GM18507 (cell line): ENCODE measurements around the gene RNF157.
"Not testable (repeated sequence)": the region's sequence is repeated elsewhere in the genome, so short reads cannot be mapped to it uniquely, and the experiment has no call there.

Source experiments
- DNase-seq: peaks from one replicate; pipeline ENCODE4 v3.0.0; 2011; ENCODE audit warnings: low read depth; ENCODE audit not compliant: insufficient read length; ENCODE audit errors: extremely low spot score
- FAIRE-seq: peaks from 2 replicates; lab custom pipeline; 2011; peaks lifted over from hg19 to GRCh38; lab: Jason Lieb, UNC

The RNF157 gene

DNA sequence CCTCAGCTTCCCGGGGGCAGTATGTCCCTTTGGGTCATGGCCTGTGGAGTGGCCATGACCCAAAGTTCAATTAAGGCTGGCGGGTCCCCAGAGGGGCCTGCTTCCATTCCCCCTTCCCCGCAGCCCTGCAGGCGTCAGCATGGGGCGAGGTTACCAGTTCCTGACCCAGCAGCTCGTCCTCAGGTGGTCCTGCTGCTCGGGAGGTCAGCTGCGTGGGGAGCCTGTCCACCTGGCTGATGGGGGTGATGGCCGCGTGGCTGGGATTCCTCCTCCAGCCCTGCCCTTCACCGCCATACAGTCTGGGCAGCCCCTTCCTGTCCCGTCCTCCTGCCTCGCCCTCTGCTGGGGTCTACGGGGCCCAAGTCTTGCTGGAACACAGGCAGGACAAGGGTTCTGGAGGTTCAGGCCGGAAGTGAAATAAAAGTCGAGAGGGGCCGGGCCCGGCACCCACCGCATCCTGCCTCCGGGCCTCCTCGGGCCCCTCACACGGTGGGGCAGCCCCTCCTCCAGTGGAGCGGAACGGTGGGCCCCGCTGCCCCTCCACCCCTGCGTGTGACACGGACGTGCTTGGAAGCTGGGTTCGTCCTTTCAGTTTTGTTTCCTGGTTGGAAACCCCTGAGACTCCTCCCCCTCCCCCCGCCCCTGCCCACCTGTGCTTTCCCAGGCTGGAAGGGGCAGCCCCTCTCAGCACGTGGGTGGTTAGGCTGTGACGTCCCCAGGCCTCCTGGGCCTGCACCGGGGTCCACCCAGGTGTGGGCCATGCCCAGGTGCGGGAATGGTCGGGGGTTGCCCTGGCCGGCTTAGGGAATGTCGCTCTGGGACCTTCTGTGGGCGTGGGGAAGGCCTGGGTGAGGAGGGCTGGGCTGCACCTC lies 31.6 kb upstream of the RNF157 start:
- DNase-seq: peak; percentile 64
- peak; percentile 98 for FAIRE-seq

GRCh38 chr17:76270770-76271668 lies 30.7 kb upstream of the RNF157 start:
- DNase-seq (no peak), FAIRE-seq (peak; percentile 73)

- FAIRE-seq: no peak
Observed at GRCh38 chr17:76270127-76270592, 29.9 kb upstream of the RNF157 start.

DNA sequence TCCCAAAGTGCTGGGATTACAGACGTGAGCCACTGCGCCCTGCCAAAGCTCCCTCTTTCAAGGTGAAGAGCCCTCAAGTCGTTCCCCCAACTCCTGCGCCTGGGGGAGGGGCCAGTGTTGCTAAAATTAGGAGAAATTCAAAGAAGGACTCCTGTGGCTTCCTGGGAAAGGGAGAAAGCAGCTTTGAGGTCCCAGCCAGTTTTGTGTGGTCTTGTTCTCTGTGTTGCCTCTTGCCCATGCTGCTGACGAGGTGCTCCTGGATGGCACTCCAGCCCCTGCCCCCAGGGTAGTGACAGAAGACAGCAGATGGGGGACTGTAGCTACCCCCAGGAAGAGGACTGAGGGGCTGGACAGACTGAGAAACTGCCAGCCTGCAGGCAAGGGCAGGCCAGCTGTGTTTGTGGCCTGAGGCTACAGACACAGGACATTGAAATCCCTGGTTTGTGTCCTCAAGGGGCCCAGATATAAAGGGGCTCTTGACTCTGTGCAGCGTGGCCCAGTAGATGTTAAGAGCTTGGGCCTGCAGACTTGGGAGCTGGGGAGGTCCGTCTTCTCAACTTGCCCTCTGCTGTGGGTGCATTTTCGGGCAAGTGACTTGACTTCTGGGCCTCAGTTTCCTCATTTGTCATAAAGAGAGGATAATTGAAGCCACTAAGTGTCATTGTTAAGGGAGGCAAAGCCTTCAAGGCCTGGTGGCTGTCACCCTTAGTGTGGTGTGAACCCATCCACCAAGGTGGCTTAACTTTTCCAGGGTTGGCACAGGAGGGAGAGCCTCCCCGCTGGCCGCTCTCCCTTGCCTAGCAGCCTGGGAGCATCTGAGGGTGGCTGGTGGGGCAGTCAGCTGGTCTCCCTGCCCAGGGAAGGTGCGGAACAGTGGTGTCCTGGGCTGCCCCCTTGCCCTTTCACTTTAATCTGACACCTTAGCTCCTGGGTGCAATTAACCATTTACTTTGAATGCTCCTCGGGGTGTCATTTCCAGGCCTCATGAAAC lies 29.0 kb upstream of the RNF157 start:
- FAIRE-seq (peak; percentile 62), DNase-seq (no peak)

More at GRCh38 chr17:76270127-76270592, 29.9 kb upstream of the RNF157 start:
- DNase-seq: no peak

DNA sequence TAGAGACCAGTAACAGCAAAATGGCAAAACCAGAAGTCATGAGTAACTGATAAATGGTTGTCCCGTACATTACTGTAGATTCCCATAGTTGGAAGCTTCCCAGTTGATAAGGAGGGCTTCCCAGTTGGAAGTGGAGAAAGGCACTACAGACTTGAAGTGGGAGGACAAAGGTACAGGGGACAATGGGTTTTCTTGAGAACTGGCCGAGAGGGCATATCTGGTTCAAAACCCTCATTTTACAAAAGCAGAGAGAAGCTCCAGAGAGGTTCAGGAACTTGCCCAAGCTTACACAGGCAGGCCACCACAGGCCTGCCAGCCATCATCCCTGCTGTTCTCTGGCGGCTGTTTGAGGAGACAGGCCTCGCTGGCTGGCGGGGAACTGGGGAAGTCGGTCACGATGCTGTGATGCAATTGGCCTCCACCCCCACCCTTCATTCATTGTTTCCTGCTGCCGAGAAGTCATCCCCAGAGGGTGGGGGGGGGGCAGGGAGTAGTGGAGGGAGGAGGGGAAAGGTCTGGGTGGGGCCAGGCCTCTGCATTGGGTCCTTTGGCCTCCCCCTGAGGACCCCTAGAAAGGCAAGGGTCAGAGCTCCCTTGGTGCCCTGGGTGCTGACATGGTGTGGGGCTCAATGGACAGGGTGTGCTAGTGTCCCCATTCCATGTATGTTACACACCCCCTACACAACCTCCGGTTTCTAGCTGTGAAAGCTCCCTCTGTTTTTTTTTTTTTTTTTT lies 27.9 kb upstream of the RNF157 start:
- DNase-seq (no peak), FAIRE-seq (peak; percentile 85)

- DNase-seq: not testable (repeated sequence)
- FAIRE-seq: peak; percentile 59
Observed at GRCh38 chr17:76267581-76268001, 27.3 kb upstream of the RNF157 start.

- no peak for FAIRE-seq
- DNase-seq: no peak
Observed at GRCh38 chr17:76267051-76267576, 26.8 kb upstream of the RNF157 start.

GRCh38 chr17:76266244-76266938 lies 26.1 kb upstream of the RNF157 start:
- no peak for DNase-seq
- peak; percentile 18 for FAIRE-seq

GRCh38 chr17:76265624-76266243 lies 25.4 kb upstream of the RNF157 start:
- FAIRE-seq (no peak), DNase-seq (no peak)

- peak; percentile 98 for FAIRE-seq
- DNase-seq: peak; percentile 75
Observed at GRCh38 chr17:76264755-76265623, 24.7 kb upstream of the RNF157 start, which contains the start of gene UBALD2. TSS of gene UBALD2 (plus strand) at chr17:76265348. CDS start at chr17:76265506, 158 bp downstream.

DNA sequence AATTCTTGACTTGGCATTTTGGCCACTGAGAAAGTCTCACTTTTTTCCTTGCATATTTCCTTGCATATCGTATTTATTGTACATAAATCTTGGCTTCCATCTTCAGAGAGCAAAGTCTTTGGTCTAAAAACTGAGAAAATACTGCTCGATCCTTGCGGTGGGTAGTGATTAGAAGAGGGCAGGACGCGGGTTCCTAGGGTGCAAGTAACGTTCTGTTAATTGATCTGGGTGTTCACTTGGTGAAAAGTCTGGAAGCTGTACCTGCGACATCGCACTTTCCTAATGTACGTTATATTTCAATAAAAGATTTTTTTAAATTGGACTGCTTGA lies 24.1 kb upstream of the RNF157 start:
- no peak for DNase-seq
- FAIRE-seq: no peak

GRCh38 chr17:76263896-76264295 lies 23.6 kb upstream of the RNF157 start:
- no peak for FAIRE-seq
- DNase-seq: no peak

- DNase-seq: no peak
- peak; percentile 92 for FAIRE-seq
Observed at GRCh38 chr17:76262732-76263344, 22.5 kb upstream of the RNF157 start.

- DNase-seq: no peak
- peak; percentile 81 for FAIRE-seq
Observed at GRCh38 chr17:76261421-76262215, 21.3 kb upstream of the RNF157 start.

GRCh38 chr17:76260669-76261068 lies 20.4 kb upstream of the RNF157 start:
- DNase-seq (no peak), FAIRE-seq (no peak)
